Measurements from ENCODE around the gene CES2.
A peak's percentile ranks its signal among the peaks of the same experiment; 100 is the strongest.

Gene CES2

GRCh38 chr16:66915041-66915440 lies 20.3 kb upstream of the CES2 start:
- DNase-seq (ENCODE audit: low spot score), result no peak
- Histone ChIP-seq H2BK12ac (ENCODE audit: low read length) (no peak overlapping the region), H3K23ac (ENCODE audit: low read depth, low read length, poor library complexity) (no peak overlapping the region), H3K4me3 (ENCODE audit: low read length in 2 of 2) (no peak overlapping the region), H3K27ac (replicated peaks; ENCODE audit: low read length) (no peak overlapping the region), H3K4ac (ENCODE audit: low read length) (no peak overlapping the region), H2BK5ac (ENCODE audit: low read length) (no peak overlapping the region), H3K79me1 (ENCODE audit: low read depth, low read length) (no peaks in the 10 kb centered on the region), H3K4me1 (ENCODE audit: control insufficient read depth in 2 of 2, insufficient read depth in 1 of 2, low read depth in 1 of 2, low read length in 2 of 2) (peaks cover 0 to 22% of the 10 kb centered on the region in 2 donors), H3K4me2 (ENCODE audit: insufficient read depth, low read length, poor library complexity, severe bottlenecking) (no peak overlapping the region), H4K8ac (ENCODE audit: low read depth, low read length) (no peak overlapping the region), H3K18ac (ENCODE audit: low read length) (no peak overlapping the region), H2BK15ac (ENCODE audit: low read length) (no peak overlapping the region), H2AK5ac (ENCODE audit: low read depth, low read length) (no peak overlapping the region), H2AFZ (ENCODE audit: low read length) (no peak overlapping the region), H3K36me3 (replicated peaks in 1 of 2; ENCODE audit: control insufficient read depth in 2 of 2, insufficient read depth in 2 of 2, low read length in 2 of 2) (no peaks in the 10 kb centered on the region), H3K14ac (ENCODE audit: low read length) (no peak overlapping the region), H3K27me3 (ENCODE audit: control insufficient read depth in 3 of 3, insufficient read depth in 3 of 3, low read depth in 1 of 3, low read length in 3 of 3) (peaks cover 0 to 38% (median 0%) of the 10 kb centered on the region in 3 experiments), H4K91ac (ENCODE audit: low read depth, low read length, poor library complexity) (no peak overlapping the region), H3K9me3 (replicated peaks in 1 of 2; ENCODE audit: control insufficient read depth in 2 of 2, insufficient read depth in 1 of 2, low read depth in 1 of 2, low read length in 2 of 2) (peaks cover 0 to 1% of the 10 kb centered on the region in 2 donors), H3K9ac (ENCODE audit: low read depth, low read length, poor library complexity) (no peak overlapping the region), H2BK120ac (ENCODE audit: low read depth, low read length) (no peak overlapping the region)
- WGBS, 2 donors (ENCODE audit: extremely low coverage in 2 of 2, insufficient read length in 2 of 2, insufficient replicate concordance in 1 of 2), result no CpG with 5 or more reads among the region's 7 CpGs

- no peak overlapping the region for H3K4me2 ChIP-seq (ENCODE audit: insufficient read depth, low read length, poor library complexity, severe bottlenecking)
- H3K27me3 ChIP-seq (ENCODE audit: control insufficient read depth in 3 of 3, insufficient read depth in 3 of 3, low read depth in 1 of 3, low read length in 3 of 3), result peaks cover 0 to 40% (median 0%) of the 10 kb centered on the region in 3 experiments
- H3K23ac ChIP-seq (ENCODE audit: low read depth, low read length, poor library complexity), result no peak overlapping the region
- no peak overlapping the region for H2BK15ac ChIP-seq (ENCODE audit: low read length)
- peaks cover 0 to 1% of the 10 kb centered on the region in 2 donors for H3K9me3 ChIP-seq (replicated peaks in 1 of 2; ENCODE audit: control insufficient read depth in 2 of 2, insufficient read depth in 1 of 2, low read depth in 1 of 2, low read length in 2 of 2)
- H2BK12ac ChIP-seq (ENCODE audit: low read length), result no peak overlapping the region
- H3K18ac ChIP-seq (ENCODE audit: low read length), result no peak overlapping the region
- no peak overlapping the region for H2BK5ac ChIP-seq (ENCODE audit: low read length)
- no peaks in the 10 kb centered on the region for H3K79me1 ChIP-seq (ENCODE audit: low read depth, low read length)
- no peak overlapping the region for H3K4ac ChIP-seq (ENCODE audit: low read length)
- no peak overlapping the region for H2BK120ac ChIP-seq (ENCODE audit: low read depth, low read length)
- H3K36me3 ChIP-seq (replicated peaks in 1 of 2; ENCODE audit: control insufficient read depth in 2 of 2, insufficient read depth in 2 of 2, low read length in 2 of 2), result no peaks in the 10 kb centered on the region
- no CpG with 5 or more reads among the region's 6 CpGs for WGBS, 2 donors (ENCODE audit: extremely low coverage in 2 of 2, insufficient read length in 2 of 2, insufficient replicate concordance in 1 of 2)
- H3K27ac ChIP-seq (replicated peaks; ENCODE audit: low read length), result no peak overlapping the region
- no peak for DNase-seq (ENCODE audit: low spot score)
- H3K4me1 ChIP-seq (ENCODE audit: control insufficient read depth in 2 of 2, insufficient read depth in 1 of 2, low read depth in 1 of 2, low read length in 2 of 2), result peaks cover 0 to 26% of the 10 kb centered on the region in 2 donors
- H3K14ac ChIP-seq (ENCODE audit: low read length), result no peak overlapping the region
- no peak overlapping the region for H2AFZ ChIP-seq (ENCODE audit: low read length)
- H2AK5ac ChIP-seq (ENCODE audit: low read depth, low read length), result no peak overlapping the region
- H3K9ac ChIP-seq (ENCODE audit: low read depth, low read length, poor library complexity), result no peak overlapping the region
- H4K91ac ChIP-seq (ENCODE audit: low read depth, low read length, poor library complexity), result no peak overlapping the region
- H3K4me3 ChIP-seq (ENCODE audit: low read length in 2 of 2), result no peak overlapping the region
- no peak overlapping the region for H4K8ac ChIP-seq (ENCODE audit: low read depth, low read length)
These were observed 18.8 kb upstream of the CES2 start for GRCh38 chr16:66916518-66916917.

- H4K8ac ChIP-seq (ENCODE audit: low read depth, low read length), result no peak overlapping the region
- no peaks in the 10 kb centered on the region for H3K79me1 ChIP-seq (ENCODE audit: low read depth, low read length)
- H2AFZ ChIP-seq (ENCODE audit: low read length), result no peak overlapping the region
- WGBS, 2 donors (ENCODE audit: extremely low coverage in 2 of 2, insufficient read length in 2 of 2, insufficient replicate concordance in 1 of 2), result no CpG with 5 or more reads among the region's 9 CpGs
- peak overlapping the region; percentile 66 for H3K18ac ChIP-seq (ENCODE audit: low read length)
- no peak for DNase-seq (ENCODE audit: low spot score)
- H2AK5ac ChIP-seq (ENCODE audit: low read depth, low read length), result peak overlapping the region; percentile 25
- H2BK5ac ChIP-seq (ENCODE audit: low read length), result no peak overlapping the region
- H3K4me1 ChIP-seq (ENCODE audit: control insufficient read depth in 2 of 2, insufficient read depth in 1 of 2, low read depth in 1 of 2, low read length in 2 of 2), result peaks cover 0 to 26% of the 10 kb centered on the region in 2 donors
- H3K14ac ChIP-seq (ENCODE audit: low read length), result no peak overlapping the region
- H2BK12ac ChIP-seq (ENCODE audit: low read length), result no peak overlapping the region
- H3K4ac ChIP-seq (ENCODE audit: low read length), result no peak overlapping the region
- no peak overlapping the region for H3K27ac ChIP-seq (replicated peaks; ENCODE audit: low read length)
- no peak overlapping the region for H2BK15ac ChIP-seq (ENCODE audit: low read length)
- no peak overlapping the region for H2BK120ac ChIP-seq (ENCODE audit: low read depth, low read length)
- H3K9ac ChIP-seq (ENCODE audit: low read depth, low read length, poor library complexity), result peak overlapping the region; percentile 78
- peaks cover 0 to 42% (median 0%) of the 10 kb centered on the region in 3 experiments for H3K27me3 ChIP-seq (ENCODE audit: control insufficient read depth in 3 of 3, insufficient read depth in 3 of 3, low read depth in 1 of 3, low read length in 3 of 3)
- no peak overlapping the region for H3K4me2 ChIP-seq (ENCODE audit: insufficient read depth, low read length, poor library complexity, severe bottlenecking)
- H3K9me3 ChIP-seq (replicated peaks in 1 of 2; ENCODE audit: control insufficient read depth in 2 of 2, insufficient read depth in 1 of 2, low read depth in 1 of 2, low read length in 2 of 2), result peaks cover 0 to 1% of the 10 kb centered on the region in 2 donors
- H3K4me3 ChIP-seq (ENCODE audit: low read length in 2 of 2), result no peak overlapping the region
- H3K36me3 ChIP-seq (replicated peaks in 1 of 2; ENCODE audit: control insufficient read depth in 2 of 2, insufficient read depth in 2 of 2, low read length in 2 of 2), result no peaks in the 10 kb centered on the region
- peak overlapping the region; percentile 25 for H3K23ac ChIP-seq (ENCODE audit: low read depth, low read length, poor library complexity)
- no peak overlapping the region for H4K91ac ChIP-seq (ENCODE audit: low read depth, low read length, poor library complexity)
These were observed 17.6 kb upstream of the CES2 start for GRCh38 chr16:66917741-66918140.

- no peak overlapping the region for H3K4me3 ChIP-seq (ENCODE audit: low read length in 2 of 2)
- no peak overlapping the region for H3K4me2 ChIP-seq (ENCODE audit: insufficient read depth, low read length, poor library complexity, severe bottlenecking)
- no peak overlapping the region for H2AFZ ChIP-seq (ENCODE audit: low read length)
- no peak overlapping the region for H3K23ac ChIP-seq (ENCODE audit: low read depth, low read length, poor library complexity)
- H3K4ac ChIP-seq (ENCODE audit: low read length), result no peak overlapping the region
- H3K27ac ChIP-seq (replicated peaks; ENCODE audit: low read length), result no peak overlapping the region
- H4K91ac ChIP-seq (ENCODE audit: low read depth, low read length, poor library complexity), result no peak overlapping the region
- H3K36me3 ChIP-seq (replicated peaks in 1 of 2; ENCODE audit: control insufficient read depth in 2 of 2, insufficient read depth in 2 of 2, low read length in 2 of 2), result no peaks in the 10 kb centered on the region
- H2BK5ac ChIP-seq (ENCODE audit: low read length), result no peak overlapping the region
- no peaks in the 10 kb centered on the region for H3K79me1 ChIP-seq (ENCODE audit: low read depth, low read length)
- WGBS, 2 donors (ENCODE audit: extremely low coverage in 2 of 2, insufficient read length in 2 of 2, insufficient replicate concordance in 1 of 2), result no CpG with 5 or more reads among the region's 6 CpGs
- H2BK15ac ChIP-seq (ENCODE audit: low read length), result no peak overlapping the region
- peaks cover 0 to 48% (median 2%) of the 10 kb centered on the region in 3 experiments for H3K27me3 ChIP-seq (ENCODE audit: control insufficient read depth in 3 of 3, insufficient read depth in 3 of 3, low read depth in 1 of 3, low read length in 3 of 3)
- H2BK120ac ChIP-seq (ENCODE audit: low read depth, low read length), result no peak overlapping the region
- no peak overlapping the region for H3K18ac ChIP-seq (ENCODE audit: low read length)
- H3K9ac ChIP-seq (ENCODE audit: low read depth, low read length, poor library complexity), result no peak overlapping the region
- H2BK12ac ChIP-seq (ENCODE audit: low read length), result no peak overlapping the region
- no peaks in the 10 kb centered on the region for H3K9me3 ChIP-seq (replicated peaks in 1 of 2; ENCODE audit: control insufficient read depth in 2 of 2, insufficient read depth in 1 of 2, low read depth in 1 of 2, low read length in 2 of 2)
- no peak overlapping the region for H4K8ac ChIP-seq (ENCODE audit: low read depth, low read length)
- no peak overlapping the region for H3K14ac ChIP-seq (ENCODE audit: low read length)
- peak overlapping the region; percentile 31 for H2AK5ac ChIP-seq (ENCODE audit: low read depth, low read length)
- peaks cover 0 to 22% of the 10 kb centered on the region in 2 donors for H3K4me1 ChIP-seq (ENCODE audit: control insufficient read depth in 2 of 2, insufficient read depth in 1 of 2, low read depth in 1 of 2, low read length in 2 of 2)
- DNase-seq (ENCODE audit: low spot score), result no peak
These were observed 17.0 kb upstream of the CES2 start for GRCh38 chr16:66918355-66918754.
